GM12873 (cell line): ENCODE measurements around the gene NCF4.
A peak's percentile ranks its signal among the peaks of the same experiment; 100 is the strongest.

Source experiments
- TF ChIP-seq, protein P1 (sequence below): IDR thresholded peaks from 2 replicates; pipeline ENCODE4 v1.5.1; 2012; ENCODE audit warnings: low read depth, mild to moderate bottlenecking, moderate library complexity, low read length, control low read depth; ENCODE audit not compliant: insufficient read depth; ENCODE audit errors: missing control alignments

Gene NCF4

DNA sequence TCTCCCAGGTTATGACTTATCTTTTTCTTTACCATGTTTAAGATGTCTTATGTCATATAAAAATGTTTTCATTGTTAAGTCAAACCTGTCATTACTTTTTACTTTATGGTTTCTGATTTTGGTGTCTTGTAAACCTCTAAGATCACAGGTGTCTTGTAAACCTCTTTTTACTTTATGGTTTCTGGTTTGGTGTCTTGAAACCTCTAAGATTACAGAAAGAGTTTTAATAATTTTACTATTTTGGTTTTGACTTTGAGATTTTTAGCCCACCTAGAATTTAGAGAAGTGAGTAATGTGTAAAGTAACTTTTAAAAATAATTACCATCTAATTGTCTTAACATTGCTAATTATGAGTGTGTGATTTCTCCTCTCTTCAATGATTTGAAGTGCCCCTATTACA, 55.2 kb downstream of the NCF4 start:
- TF ChIP-seq, protein P1, sequence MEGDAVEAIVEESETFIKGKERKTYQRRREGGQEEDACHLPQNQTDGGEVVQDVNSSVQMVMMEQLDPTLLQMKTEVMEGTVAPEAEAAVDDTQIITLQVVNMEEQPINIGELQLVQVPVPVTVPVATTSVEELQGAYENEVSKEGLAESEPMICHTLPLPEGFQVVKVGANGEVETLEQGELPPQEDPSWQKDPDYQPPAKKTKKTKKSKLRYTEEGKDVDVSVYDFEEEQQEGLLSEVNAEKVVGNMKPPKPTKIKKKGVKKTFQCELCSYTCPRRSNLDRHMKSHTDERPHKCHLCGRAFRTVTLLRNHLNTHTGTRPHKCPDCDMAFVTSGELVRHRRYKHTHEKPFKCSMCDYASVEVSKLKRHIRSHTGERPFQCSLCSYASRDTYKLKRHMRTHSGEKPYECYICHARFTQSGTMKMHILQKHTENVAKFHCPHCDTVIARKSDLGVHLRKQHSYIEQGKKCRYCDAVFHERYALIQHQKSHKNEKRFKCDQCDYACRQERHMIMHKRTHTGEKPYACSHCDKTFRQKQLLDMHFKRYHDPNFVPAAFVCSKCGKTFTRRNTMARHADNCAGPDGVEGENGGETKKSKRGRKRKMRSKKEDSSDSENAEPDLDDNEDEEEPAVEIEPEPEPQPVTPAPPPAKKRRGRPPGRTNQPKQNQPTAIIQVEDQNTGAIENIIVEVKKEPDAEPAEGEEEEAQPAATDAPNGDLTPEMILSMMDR: no peak

DNA sequence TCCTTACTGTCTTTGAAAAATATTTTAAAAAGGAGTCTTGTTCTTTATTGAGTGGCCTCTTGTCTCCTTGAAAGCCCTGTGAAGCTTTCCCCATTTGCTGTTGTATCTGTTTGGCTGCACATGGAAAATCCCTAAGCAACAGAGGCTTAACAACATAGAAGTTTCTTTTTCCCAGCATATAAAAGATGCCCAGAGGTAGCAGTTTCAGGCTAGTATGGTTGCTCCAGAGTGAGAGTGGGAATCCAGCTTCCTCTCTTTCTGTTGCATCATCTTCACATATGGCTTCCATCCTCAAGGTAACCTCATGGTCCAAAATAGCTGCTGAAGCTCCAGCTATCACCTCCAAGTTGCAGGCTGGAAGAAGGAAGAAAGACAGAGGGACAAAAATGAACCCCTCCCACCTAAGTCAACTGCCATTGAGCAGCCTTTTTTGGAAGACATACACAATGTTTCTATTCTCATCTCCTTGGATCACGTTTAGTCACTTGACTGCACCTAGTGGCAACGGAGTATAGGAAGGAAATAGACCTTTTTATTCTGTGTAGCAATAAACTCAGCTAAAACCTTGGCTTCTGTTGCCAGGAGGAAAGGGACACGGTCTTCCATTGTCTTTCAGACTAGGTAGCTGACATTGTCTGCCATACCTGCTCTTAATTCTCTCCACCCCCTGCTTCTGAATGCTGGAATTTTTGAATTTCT, 57.9 kb downstream of the NCF4 start:
- TF ChIP-seq, protein P1: peak; percentile 26

DNA sequence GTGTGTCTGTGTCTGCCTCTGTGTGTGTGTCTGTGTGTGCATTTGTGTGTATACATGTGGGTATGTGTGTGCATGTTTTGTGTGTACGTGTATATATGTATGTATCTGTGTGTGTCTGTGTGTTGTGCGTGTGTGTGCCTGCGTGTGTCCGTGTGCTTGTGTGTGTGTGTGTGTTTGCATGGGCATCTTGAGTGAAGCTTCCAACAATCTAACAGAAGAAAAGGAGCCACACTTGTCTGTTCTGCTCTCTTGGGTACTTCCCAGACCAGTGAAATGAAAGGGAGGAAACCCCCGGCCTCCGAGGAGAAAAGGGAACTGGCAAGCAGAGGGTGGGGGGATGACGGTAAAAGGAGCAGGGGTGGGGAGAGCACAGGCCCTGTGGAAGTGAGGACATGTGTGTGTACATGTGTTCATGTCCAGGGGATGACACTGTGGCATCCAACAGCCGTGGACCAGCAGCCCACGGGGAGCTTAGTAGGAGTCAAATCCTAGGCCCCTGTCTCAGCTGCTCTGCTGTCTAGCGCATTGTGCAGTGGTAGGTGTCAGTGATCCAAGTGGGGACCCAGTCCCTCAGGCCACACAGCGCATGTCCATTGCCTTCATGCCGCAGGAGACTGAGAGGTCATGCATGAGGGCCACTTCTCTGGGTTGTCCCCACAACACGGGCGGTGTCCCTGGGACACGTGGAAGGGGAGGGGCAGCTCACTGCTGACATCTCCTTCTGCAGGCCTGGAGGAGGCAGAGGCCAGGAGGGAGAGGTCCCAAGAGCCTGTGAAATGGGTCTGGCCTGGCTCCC, 60.7 kb downstream of the NCF4 start:
- TF ChIP-seq, protein P1: no peak

DNA sequence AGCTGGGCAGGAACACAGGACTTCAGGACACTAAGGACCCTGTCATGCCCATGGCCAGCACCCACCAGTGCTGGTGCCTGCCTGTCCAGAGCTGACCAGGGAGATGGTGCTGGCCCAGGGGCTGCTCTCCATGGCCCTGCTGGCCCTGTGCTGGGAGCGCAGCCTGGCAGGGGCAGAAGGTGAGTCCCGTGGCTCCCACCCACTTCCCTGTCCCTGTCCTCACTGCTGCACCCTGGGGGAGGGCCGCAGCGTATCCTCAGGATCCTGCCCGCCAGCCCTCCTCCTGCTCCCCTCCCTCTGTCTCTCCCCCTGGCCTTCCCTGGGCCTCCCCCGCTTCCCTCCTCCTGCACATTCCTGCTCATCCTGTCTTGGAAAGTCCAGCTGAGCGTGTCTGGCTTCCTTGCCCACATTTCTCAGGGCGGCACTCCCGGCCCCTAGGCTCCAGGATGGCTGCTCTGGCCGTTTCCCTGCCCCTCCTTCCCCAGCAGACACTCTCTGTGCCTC, 61.4 kb downstream of the NCF4 start:
- TF ChIP-seq, protein P1: no peak

DNA sequence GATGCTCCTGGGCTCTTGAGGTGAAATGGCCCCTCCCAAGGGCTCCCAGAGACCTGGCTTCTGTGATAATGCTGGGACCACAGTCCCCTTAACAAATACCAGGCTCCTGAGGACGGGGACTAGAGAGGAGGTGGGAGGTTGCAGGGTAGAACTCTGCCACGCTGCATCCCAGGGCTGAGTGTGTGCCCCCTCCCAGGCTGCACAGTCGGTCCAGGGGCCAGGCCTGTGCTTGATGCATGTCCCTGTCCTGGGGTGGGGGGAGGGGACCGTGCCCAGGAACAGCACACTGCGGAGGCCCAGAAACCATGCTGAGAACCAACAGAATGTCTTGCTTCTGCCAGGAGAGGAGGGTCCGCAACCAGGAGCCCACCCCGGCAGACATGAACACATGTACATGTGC, 61.9 kb downstream of the NCF4 start:
- TF ChIP-seq, protein P1: no peak

DNA sequence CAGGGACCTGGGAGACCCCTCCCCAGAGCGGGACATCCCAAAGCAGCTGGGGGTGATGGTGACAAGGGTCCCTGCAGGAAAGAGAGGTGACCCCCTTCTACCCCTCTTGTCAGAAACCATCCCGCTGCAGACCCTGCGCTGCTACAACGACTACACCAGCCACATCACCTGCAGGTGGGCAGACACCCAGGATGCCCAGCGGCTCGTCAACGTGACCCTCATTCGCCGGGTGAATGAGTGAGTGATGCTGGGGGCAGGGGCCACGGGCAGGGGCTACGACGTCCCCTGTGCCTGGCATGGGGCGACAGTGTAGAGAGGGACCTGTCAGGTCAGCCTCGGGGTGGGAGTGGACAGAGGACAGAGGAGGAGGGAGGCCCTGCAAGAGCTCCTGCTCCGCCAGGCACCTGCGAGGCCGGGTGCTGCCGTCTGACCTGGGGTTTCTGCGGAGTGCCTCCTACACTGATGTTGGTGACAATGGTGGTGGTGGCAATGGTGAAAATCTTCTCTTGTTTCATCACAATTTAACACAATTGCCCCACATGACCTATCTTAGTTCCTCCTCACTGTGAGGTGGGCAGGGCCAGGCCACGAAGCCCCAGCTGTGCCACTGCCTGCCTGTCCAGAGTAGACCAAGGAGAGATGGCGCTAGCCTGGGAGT, 62.5 kb downstream of the NCF4 start:
- TF ChIP-seq, protein P1: no peak
